GM19467 (cell line): ENCODE results near the gene WEE2.

ENCODE experiments used
- ATAC-seq: cut with Tn5 transposase; IDR thresholded peaks from one replicate; pipeline ENCODE4 v1.9.1; 2021; ENCODE audit warnings: mild to moderate bottlenecking, moderate library complexity; ENCODE audit not compliant: unreplicated experiment

Gene WEE2

DNA sequence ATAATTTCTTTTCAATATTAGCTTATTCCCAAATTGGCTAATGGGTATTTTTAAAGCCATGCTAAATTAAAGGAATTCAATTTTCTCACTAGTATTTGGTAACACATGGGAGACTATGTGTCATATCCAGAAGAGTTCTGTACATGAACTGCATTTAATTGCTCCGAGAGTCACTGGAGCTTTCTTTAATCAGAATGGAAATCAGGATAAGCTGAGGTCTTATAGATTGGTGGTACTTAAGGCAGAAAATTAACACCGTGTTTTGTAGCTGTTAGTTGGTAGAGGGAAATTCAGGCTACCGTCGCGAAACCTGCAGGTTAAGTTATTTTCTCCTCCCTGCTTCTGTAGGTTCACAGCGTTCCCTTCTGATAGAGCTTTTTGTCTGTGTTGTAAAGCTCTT, at the start of gene WEE2:
TSS of gene WEE2 (plus strand) at position 3 of the 400 bp plus-strand sequence. CDS start 406 bp downstream, outside the sequence.
- no peak for ATAC-seq

DNA sequence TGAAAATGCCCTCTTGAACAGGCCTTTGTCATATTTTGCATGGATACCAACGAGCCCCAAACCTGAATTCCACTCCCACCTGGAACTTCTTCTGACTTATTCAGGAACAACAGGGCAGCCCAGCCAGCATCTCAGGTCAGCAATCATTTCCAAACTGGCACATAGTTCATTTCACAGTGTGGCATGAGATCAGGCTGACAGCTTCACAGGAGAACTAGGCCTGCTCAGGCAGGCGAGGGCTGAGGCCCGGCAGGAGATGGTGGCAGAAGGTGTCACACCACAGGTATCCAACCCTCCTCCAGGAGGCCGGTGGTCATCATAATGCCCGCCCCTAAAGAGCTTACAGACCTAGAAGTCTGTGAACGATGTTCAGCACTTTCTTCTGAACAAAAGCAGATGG, 48.7 kb upstream of the WEE2 start:
- no peak for ATAC-seq

DNA sequence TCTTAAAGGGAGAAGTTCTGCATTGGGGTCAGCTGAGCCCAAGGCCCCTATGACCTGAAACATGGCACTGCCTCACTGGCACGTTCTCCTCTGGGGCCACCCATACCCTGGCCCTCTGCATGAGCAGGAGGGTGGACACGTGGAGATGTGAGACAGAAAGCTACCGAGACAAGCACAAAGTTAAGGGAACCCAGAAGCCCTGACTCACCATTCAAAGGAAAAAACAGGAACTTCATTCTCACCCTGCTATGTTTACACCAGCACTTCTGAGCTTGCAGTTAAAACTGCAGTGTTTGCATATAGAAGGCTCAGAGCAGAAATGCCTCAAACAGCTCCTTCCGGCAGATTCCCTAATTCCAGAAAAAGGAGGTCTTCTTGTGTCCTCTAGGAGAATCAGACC, 47.9 kb upstream of the WEE2 start:
- no peak for ATAC-seq

DNA sequence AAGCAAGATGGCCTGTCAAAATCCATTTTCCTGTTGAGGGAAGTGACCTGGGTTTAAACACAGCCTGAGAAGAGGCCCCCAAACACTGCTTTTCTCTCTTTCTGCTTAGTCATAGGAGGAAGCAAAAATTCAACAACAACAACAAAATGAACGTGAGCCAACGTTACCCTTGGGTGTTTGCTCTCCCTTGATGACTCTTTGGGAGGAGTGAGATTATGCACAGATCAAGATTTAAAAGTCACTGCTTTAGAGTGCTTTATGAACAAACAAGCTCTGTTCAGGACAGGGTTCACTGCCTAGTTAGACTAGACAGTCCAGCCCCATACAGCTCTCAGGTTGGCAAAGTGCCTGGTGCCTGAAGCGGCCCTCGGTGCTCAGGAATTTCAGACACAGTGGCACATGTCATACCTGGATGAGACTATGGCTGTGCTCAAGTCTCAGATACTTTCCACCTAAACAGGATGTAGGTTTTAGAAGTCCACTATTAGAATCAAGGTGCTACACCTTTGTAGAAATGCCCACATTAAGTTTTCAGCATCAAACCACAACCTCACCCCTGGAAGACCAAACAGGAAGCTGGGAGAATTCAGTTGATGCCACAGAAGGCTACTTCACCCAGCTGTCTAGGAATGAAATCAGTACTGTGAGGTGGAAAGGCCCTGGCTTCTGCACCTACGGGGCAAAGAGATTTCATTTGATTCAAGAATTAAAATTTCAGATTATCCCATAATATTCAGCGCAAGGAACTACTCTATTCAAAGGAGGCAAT, 44.9 kb upstream of the WEE2 start:
- ATAC-seq: no peak

DNA sequence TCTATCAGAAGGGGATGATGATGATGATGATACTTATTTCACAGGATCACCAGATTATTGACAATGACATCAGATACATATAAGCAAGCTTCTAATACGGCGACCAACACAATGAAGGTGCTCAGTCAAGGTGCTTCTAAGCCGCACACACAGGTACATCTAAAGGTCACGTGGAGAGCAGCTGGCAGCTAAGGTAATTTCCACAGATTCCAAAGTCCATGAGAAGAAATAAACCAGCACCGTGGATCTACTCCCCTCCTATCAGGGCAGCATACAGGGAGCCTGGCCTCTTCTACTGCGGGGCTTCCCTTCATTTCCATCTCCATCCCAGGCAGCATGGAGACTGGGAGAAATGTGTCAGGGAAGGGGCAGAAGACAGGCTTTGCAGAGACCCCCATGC, 43.7 kb upstream of the WEE2 start:
- no peak for ATAC-seq

DNA sequence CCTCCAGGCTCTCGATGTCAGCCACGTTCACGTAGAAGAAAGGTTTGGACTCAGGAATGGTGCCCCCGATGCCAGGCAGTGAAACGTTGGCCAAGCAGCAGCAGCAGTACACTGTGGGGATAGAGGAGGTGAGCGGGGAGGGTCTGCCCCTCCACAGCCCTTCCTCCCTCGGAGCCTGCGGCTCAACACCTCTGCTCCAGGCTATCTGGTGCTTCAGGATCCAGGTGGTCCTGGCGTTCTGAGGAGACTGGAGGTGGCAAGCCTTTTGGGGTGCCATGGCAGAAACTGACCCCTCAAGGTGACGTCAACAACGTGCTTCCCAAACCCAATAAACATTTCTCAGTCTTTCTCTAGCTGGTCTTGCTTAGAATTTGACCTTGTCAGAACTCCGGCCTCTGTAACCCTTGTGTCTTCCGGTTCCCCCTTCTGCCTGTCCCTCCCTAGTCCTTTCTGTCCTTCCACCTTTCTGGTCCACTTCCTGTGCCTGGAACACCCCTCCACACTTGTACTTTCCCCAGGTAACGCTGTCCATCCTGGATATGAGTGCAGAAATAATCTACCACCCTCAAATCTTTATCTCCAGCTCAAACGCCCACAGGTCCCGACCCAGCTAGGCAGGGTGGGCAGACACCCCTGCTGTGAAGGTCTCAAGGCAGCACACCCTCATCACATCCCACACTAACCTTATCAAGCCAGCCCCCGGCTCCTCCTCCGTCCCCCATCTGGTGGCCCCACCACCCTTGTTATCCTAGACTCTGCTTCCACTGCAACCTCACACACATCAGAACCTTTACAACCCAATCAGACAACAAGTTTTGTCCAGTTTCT, 42.7 kb upstream of the WEE2 start:
- no peak for ATAC-seq

DNA sequence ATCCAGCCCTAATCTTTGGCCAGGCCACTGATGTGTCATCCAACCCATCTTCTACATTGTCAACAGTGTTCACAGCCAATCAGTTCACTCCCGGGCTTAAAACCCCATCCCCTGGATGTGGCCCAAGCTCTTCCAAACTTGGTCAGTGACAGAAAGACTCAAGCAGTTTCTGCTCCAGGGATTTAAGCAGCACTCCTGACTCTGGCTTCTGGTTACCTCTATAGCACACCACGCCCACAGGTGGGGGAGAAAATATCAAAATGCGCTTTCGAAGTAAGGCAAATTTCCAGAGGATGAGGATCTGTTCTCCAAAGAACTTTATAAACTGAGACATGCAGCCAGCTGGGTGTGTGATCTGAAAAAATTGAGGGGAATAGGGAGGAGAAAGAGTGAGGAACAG, 42.1 kb upstream of the WEE2 start:
- no peak for ATAC-seq

DNA sequence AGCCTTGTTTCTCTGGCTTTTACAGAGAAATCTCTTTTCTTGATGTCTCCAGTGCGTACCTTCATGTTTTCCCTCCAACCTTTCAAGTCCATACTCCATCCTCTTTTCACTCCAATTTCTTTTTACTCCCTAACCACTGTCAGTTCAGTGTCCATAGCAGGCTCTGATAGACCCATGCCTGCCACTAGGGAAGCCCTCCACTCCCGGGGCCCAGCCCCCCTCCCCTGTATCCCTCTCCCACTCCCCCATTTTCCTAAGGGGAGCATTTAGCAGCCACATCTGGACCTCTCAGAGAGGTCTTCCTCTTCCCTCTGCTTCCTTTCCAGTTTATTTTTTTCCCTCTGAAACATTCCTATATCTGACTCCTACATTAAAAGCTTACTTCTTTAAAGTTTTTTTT, 39.3 kb upstream of the WEE2 start:
- no peak for ATAC-seq

DNA sequence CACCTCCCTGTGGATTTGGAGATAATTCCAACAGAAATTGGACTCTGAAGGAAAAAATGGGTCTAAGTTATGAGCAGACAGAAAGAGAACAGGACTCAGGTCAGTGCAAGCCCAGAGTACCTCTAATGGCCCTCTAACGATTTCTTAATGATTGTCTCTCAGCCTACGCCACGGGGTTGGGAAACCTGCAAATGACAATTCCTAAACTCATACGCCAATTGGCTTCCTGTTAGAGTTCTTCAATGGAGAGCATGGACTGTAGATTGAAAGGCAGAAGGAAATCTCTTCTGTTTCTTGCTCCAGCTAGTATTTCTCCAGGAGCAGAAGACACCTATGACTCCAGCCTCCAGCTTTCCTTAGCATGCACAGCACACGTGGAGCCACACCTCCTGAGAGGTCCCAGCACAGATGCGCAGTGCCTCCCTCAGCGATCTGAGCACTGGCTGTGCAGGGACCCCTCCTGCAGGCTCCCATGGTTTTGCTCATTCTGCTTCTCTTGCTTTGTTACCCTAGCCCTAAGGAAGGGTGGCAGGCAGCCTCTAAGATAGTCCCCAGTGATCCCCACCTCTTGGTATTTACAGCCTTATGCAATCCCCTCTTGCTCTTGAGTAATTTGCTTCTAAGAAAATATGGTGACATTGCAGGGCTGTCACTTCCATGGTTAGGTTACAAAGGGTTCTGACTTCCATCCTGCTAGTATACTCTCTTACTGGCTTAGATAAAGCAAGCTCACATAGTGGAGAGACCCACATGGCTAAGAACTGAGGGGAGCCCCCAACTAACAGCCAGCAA, 36.3 kb upstream of the WEE2 start:
- ATAC-seq: no peak

DNA sequence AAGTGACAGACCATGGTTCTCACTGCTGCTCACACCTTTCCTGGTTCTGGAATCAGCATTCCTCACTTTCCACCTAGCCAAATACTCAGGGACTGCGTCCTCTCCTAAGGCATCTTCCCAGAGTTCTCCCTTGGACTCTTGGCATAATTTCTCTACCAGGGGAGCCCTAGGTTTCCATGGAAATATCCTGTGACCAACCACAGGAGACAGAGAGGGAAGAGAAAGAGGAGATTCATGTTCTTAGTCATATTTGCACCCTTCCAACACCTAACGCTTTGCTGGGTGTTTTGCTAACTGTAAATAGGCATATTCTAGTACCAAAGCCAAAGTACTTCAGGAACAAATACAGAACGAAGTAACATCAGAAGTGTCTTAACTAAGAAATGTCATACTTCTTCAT, 34.8 kb upstream of the WEE2 start:
- no peak for ATAC-seq

DNA sequence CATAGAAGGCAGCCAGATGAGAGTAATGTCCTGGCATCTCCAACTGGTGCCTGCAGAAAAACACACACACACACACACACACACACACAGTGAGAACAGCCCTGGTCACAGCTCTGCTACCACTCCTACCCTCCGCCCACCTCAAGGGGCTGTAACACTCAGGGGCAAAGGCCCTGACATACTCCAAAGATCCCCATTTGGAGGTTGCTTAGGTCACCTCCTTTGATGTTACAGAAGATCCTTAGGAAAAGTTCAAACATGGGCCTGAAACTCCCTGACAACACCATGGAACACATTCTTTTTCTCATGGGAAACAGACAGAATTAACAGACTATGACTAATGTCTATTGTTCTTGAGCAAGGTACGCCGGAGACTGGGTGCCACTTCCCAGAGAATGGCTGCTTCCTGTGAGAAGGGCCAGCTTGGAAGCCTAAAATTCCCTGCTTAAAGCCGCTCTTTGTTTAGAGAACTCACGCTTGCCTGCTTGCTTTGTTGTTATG, 33.9 kb upstream of the WEE2 start:
- ATAC-seq: no peak

DNA sequence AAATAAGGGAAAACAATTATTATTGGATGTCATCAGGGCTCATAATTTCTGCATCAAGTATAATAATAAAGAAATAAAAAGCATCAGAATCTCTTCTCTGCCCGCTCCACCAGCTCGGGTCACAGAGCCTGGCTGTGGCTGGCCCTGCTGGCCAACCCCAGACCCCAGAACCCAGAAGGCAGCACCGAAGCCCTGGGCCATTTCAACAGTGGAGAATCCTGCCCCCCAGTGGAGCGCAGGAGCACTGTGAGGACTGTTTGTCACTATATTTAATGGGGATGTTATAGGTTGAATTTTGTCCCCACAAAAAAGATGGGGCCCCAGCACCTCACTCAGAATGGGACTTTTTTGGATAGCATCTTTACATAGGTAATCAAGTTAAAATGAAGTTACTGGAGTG, 33.5 kb upstream of the WEE2 start:
- no peak for ATAC-seq

DNA sequence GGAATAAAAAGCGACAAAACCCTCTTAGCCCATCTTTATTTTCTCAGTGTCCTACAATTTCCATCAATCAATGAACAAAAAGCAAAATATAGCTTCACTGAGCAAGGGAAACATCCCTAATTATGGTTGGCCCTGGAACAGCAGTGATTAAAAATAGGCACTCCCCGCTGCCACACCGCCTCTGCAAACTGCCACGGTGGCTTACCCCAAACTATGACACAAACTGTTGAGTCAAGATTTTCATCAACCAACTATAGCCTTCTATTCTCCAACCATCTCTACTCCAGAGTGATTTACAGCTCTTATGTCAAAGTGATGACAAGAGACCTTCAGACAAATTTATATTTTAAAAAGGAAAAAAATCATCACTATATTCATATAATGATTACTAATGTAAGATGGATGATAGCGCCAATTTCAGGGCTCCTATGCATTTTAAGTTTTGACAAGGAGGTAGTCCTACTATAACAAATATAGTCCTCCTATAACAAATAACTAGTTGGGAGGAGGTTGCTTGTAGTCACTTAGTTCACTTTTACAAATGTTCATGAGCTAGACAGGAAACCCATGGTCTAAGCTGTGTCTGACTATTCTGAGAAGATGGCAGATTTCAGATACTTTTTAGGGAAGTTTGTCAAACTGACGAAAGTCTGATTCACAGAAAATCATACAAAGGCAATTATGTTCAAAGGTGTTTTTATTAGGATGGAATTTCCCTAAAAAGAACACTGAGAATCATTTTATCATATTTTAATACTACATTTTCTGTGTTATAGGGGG, 32.5 kb upstream of the WEE2 start:
- no peak for ATAC-seq

DNA sequence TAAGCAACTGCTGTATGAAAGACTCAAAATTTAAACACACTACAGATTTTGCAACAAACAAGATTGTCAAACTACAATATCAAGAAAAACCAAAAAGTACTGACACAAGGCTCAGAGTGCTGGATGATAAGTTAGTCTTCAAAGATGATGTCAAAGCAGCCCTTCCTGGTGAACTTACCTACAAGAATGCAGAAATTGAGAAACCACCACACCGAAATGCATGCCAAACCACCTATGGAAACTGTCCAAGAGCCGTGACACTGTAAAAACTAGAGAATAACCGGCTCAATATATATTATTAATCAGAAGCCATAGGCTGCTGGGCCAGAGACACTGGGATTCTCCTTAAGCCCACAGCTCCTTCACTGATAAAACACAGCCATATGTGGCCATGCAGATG, 31.5 kb upstream of the WEE2 start:
- no peak for ATAC-seq

DNA sequence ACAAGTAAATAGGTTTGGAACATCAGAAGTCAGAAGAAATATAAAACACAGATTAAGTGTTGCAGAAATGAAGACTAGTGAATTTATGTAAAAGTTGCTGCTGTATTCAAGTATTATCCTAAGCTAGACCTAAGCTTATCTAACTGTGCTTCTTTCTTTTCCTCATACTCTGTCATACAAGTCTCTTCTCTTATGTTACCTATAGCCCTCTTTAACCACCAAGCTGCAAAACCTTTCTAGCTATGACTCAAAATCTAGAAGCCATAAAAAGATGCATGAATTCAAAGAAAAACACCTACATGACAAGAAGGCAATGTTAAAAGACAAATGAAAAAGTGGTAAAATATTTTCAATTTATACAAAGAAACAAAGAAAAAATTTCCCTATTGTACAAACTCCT, 29.1 kb upstream of the WEE2 start:
- ATAC-seq: no peak

DNA sequence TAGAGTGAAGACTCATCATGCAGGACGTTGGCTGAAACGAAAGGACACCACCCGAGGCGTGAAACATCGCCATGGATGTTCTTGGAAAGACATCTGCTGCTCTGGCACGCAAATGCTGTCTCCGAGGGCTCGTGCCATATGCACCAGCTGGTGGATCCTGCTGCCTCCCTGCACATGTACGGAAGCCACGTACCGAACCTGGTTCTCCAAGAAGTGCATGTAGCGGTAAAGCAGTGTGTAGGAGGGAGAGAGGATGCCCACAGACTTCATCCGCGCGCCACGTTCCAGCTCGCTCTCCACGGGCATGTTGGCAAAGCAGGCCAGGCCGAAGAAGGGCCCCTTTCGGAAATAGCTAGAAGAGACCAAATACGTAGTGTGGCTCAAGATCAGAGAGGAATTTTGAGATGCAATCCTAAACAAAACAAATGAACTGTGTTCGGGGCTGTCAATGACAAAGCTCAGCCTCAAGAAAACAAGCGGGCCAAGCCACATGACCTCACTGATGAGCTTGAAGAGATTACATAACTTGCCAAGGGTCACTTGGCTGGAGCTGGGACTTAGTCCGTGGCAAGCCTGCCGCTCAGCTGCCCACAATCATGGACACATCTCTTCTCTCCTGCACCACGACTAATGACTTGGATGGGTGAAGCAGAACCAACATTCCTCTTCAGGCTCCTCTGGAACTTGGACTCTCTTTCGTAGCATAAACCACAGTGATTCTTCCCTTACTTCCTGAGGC, 22.7 kb upstream of the WEE2 start:
- ATAC-seq: no peak

DNA sequence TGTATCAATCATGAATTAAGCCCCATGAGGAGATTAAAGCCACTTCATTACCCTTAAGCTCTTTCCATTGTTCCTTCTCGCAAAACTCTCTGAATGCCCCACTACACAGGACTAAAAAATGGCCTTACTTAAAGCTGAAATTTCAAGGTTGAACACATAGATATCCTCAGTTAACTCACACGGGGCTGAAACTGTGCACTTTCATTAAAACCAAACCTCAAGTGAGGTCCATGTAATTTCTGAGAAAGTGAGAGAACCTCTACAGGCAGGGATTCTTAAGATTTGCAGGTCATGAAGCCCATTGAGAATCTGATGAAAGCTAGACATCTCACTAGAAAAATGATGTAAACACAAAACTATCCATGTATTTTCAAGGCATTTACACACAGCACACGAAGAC, 22.1 kb upstream of the WEE2 start:
- ATAC-seq: no peak

DNA sequence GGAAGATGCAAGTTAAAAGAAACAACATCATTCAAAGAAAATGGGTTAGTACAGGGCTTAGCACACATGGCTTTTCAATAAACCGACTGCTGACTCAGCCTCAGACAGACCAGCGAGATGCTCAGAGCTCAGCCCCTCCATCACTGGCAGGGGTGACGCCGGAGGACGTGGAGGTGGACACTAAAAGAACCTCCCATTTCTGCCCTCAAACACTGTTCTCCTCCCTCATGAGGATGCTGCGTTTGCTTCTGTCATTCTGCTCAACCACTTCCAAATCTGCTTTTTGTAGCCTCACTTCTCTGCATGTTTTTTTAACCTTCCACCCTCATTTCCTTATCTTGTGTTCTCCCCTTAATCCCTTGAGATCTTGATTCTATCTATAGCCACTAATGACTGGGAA, 21.5 kb upstream of the WEE2 start:
- no peak for ATAC-seq

DNA sequence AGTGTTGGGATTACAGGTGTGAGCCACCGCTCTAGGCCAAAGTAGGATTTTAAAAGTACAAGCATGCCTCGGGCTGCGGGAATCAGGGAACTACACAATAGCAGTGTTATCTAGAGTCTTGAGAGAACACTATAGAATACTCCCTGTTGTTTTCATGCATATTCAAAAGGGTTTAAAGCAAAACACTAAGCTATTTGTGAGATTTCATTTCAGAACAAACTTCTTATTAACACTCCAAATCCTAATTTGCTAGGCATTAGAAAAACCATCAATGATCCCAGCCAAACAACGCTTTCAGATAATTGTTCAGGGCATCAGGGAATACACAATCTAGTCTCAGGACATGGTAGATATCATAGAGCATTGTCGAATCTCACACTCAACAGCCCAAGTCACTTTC, 20.1 kb upstream of the WEE2 start:
- no peak for ATAC-seq
